ENCODE measurements around the gene FGFRL1.
"Not testable (repeated sequence)": the region's sequence is repeated elsewhere in the genome, so short reads cannot be mapped to it uniquely, and the experiment has no call there.

Gene FGFRL1

DNA sequence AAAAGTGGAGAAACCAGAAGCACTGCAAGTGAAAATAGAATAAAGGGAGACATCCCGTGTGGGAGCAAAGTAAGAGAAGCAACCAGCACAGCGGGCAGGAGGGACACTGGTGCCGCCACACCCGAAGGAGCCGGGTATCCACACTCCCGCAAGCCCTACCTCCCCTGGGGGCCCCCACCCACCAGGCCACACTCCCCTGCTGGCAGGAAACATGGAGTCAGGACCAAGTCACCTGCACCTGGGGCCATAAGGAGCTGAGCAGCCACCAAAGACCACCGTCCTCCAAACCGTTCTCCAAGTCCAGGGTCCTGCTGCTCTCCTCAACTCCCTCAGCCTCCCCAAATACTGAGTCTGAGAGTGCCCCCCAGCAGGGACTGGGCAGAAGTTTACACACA is 30.5 kb downstream of the FGFRL1 start:
- no peak for DNase-seq

DNA sequence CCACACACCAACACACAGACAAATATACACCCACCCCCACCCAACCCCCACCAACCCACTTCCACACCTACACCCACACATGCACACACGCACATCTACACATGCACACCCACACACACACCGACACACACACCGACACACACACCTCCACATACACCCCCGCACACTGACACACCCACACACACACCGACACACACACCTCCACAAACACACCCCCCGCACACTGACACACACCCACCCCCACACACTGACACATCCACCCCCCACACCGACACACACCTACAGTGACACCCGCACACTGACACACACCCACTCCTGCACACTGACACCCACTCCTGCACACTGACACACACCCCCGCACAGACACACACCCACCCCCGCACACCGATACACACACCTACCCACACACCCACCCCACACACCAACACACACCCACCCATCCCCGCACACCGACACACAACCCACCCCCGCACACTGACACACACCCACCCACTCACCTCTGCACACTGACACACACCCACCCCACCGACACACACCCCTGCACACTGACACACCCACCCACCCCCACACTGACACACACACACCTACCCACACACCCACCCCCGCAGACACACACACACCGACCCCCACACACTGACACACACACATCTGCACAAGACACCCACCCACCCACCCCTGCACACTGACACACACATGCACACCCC is 31.1 kb downstream of the FGFRL1 start:
- DNase-seq: no peak

DNA sequence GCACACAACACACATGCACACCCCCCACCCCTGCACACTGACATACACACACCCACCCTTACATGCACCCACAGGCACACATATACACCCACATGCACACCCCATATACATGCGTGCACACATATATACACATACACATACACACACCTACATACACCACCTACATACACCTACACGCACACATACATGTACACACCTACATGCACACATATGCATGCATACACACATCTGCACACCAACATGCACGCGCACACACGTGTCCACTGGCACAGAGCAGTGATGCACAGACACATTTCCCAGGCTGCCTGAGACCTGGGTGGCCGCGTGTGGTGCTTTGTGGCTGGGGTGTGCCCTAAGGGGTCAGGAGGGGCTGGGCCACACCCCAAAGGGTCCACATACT is 31.7 kb downstream of the FGFRL1 start:
- no peak for DNase-seq

DNA sequence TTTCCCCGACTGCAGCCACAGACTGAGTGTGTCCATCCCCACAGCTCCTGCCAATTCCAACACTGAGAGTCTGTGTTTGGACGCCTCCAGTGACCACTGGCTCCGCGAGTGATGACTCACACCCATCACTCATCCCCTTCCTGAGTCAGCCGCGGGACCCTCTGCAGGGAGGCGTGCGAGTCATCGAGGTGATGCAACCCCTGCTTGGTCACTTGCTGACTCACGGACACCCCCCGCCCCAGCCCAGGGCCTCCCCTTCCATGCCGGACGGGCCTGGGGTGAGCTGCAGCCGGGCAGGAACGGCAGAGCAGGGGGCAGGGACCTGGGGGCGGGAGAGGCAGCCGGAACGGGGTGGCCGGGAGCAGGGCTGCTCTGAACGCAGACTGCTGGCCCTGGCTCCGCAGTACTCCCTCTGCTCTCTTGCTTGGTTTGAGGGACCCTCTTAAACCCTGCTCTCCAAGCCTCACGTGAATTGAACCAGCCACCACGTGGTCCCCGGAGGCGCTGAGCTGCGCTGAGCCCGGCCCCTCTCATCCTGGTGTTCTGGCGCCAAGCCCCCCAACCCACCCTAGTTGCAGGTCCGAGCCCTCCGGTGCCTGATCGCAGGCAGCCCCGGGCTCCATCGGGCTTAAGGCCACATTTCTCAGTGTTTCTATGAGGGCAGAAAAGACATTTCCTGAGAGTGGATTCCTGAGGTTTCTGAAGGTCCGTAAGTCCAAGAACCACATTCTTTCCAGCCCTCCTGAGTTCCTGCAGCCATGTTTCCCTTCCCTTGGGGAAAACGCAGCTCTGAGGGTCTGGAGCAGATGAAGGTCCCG is 32.4 kb downstream of the FGFRL1 start:
- no peak for DNase-seq

DNA sequence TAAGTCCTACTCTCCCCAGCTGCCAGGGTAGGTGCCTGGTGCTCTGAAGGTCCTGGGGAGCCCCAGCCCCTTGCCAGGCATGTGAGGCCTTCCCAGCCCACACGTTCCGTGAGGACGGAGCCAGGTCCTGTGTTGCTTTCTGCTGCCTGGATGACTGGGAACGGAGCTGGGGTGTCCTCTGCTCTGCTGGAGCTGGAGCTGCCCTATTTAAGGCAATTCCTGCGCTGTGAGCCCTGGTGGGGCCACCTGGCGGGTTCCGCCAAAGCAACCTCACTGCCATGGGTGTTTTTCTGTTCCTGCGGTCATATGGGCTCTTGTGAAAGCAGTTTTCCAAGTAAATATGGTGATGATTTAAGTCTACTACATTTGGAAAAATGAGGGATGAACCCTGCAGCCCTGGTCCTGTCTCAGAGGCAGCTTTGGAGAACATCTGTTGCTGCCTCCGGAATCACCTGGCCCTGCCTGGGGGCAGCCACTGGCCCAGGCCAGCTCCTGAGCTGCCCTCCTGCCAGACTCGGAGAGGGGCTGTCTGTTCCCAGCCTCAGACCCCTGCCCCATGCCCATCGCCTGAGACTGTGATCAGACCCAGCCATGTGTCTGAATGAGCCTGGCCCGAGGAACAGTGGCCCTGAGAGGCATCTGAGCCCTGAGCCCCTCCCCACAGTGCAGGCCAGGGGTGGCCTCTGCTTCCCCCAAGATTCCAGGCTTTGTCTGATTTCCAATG is 33.2 kb downstream of the FGFRL1 start:
- DNase-seq: no peak

DNA sequence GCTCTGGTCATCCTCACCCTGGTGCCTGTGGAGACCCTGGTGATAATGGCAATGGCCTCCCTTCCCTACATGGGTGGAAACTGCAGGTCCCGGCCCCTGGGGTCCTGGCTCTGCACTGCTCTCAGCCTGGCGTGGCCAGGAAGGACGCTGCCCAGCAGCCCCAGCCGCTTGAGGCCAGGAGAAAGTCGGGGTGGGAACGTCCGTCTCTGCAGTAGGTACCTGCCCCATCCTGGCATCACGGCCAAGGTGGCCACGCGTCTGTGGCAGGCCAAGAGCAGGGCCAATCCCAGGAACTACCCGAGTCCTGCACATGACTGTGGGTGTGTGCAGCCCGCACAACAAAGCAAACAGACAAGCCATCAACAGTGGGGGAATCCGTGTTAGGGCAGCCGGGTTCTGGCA is 33.8 kb downstream of the FGFRL1 start:
- DNase-seq: no peak

DNA sequence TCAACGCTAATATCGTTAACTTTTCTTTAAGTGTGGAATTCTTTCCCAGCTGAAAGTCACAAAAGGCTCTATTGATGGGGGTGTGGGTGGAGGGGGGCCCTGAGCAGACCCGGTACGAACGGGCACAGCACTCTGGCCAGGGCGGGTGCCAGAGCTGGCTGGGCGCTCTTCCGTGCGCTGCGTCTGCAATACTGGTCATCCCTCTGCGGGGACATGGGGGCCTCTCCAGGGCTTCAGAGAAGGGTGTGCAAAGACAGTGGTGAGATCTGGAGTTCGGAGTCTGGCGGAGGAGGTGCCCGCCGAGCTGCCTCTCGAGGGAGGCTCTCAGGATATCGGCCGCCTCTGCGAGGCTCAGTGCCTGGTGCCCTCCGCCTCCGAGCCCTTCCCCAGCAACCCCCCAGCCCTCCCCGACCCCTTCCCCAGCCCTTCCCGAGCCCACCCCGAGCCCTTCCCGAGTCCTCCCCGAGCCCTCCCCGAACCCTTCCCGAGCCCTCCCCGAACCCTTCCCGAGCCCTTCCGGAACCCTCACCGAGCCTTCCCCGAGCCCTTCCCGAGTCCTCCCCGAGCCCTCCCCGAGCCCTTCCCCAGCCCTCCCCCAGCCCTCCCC is 34.3 kb downstream of the FGFRL1 start:
- DNase-seq: no peak

DNA sequence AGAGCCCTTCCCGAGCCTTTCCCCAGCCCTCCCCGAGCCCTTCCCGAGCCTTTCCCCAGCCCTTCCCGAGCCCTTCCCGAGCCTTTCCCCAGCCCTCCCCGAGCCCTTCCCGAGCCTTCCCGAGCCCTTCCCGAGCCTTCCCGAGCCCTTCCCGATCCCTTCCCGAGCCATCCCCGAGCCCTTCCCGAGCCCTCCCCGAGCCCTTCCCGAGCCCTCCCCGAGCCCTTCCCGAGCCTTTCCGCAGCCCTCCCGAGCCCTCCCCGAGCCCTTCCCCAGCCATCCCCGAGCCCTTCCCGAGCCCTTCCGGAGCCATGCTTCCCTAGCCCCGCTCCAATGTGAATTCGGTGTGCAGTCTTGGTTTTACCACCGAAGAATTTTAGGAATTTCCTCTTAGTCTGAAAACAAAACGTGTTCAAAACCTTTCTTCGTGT is 35.2 kb downstream of the FGFRL1 start:
- peak; percentile 26 for DNase-seq

DNA sequence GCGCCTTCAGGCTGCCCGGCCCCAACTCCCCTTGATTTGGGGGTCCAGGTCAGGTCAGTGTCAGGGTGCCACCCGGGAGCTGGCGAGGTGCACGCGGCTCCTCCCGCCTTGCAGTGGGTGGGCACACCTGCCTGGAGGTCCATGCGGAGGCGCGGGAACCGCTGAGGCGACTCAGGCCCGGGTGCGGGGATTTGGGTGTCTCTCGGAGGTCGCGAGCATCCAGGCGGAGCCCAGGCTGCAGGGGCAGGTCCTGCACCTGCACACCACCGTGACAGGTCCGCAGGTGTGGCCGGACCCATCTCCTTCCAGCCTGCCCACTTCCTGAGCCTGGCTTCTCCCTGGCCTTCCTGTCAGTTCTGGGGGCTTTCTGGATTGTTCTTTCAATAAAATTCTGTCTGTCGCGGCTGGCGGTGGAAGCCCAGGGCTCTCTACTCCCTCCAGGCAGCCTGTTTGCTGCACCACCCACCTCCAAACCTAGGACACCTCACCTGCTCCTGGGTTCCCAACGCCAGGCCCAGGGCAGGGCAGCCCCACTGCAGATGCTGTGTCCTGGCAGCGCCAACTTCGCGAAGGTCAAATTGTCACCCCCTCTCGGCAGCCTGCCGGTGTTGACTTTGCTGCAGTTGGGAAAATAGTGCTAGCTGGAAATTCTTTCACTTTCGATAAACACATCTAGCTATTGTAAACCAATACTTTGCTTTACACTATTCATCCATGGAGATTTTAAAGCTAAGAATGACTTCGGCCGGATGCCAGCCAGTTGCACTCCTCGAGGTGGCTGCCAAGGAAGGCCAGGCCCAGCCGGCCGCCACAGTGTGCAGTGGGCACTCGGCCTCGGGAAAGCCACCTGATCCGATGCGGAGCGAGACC is 35.9 kb downstream of the FGFRL1 start:
- no peak for DNase-seq

DNA sequence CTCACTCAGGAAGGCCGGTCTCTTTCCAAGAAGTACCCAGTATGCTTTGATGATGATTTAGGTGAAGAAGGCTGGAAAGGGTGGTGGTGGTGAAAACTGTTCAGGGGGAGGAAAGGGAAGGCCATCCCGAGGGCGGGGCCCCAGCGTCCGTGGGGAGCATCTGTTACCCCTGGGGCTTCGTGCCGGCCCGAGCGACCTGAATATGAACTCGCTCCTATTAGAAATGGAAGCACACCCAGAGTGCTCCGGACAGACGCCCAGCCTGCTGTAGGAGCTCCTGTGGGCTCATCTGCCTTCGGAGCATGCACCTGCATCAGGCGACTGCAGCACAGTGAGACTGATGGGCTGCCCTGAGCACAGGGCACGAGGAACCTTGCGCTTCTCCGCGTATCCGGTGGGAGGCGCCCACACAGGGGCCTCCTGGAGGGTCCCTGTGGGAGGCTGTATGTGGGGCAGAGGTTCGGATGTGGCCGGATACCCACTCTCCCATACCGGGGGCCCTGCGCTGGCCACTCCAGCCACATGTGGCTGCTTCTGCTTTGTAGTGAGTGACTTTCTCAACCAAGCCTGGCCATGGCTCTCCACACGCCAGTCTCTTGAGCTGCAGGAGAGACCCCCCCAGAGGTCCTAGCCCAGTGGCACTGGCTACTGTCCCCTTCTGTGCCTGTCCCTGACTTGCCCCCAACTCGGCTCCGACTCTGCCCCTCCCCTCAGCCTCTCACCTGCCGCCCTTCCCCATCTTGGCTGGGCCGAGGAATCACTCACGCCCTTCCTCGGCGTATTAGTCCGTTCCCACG is 36.7 kb downstream of the FGFRL1 start:
- DNase-seq: no peak

DNA sequence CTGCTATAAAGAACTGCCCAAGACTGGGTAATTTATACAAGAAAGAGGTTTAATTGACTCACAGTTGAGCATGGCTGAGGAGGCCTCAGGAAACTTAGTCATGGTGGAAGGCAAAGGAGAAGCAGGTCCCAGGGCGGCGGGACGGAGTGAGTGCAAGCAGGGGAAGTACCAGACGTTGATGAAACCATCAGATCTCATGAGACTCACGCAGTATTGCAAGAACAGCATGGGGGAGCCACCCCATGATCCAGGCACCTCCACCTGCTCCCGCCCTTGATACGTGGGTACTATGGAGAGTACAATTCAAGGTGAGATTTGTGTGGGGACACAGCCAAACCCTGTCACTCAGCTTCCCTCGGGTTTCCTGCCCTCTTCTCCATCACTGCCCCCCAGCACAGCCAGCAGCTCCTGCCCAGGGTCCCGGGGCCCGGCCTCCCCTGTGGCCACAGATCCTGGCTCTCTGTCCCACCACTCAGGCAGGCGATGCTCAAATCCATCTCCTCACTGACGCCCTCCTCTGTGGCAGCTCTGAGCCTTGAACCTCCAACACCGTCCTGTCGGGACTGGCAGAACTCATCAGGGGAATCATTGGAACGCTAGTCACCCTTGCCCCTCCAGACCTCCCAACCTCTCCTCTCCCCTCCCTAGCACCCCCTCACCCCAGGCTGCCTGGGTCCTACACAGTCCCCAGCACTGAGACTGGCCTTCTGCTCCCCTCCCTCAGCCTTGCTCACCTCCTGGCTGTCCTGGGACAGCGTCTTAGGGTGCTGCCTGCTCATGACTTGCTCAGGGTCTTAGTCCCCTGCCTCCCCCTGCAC is 37.6 kb downstream of the FGFRL1 start:
- DNase-seq: no peak

DNA sequence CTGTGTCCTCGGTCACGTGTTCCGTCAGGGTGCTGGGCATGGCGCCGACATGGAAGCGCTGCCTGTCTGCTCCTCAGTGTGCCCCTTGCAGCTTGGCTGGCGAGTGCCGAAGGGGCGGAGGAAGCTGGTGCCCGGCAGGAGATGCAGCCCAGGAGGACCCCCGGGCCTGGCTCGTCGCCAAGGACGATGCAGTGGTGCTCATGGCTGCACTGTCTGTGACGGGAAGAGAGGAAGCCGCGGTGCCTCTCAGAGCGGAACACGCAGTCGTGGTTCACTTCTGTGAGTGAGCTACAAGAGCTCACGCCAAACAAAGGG is 38.1 kb downstream of the FGFRL1 start:
- DNase-seq: no peak

DNA sequence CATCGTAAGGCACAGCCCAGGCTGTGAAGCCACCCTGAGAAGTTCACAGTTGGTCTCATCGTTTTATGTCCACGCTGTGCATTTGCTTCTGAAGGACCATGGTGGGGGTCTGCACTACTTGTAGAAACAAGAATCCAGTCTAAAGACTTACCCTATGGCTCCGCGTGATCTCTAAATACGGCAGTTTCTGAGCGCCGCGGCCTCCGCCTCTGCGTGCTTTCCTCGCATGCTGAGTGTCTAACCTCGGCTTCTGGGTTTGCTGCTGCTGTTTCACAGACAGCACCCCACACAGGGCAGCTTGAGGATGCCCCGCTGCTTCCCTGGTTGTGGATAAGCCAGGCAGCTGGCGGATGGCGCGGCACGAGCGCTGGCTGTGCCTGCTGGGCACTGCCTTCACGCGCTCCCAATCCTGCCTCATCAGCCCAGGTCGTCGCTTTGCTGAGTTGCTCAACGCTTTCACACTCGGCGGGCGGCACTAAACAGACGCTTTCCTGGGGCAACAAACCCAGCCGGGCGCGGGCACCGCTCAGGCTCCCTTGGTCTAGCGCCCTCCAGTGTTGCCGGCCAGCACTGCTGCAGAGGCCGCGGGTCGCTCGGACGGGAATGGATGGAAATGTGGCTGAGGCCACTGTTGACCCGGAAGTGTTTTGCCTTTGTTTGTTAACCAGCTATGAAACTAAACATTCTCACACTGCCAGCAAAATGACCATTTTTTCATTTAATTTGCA is 39.2 kb downstream of the FGFRL1 start:
- DNase-seq: no peak

DNA sequence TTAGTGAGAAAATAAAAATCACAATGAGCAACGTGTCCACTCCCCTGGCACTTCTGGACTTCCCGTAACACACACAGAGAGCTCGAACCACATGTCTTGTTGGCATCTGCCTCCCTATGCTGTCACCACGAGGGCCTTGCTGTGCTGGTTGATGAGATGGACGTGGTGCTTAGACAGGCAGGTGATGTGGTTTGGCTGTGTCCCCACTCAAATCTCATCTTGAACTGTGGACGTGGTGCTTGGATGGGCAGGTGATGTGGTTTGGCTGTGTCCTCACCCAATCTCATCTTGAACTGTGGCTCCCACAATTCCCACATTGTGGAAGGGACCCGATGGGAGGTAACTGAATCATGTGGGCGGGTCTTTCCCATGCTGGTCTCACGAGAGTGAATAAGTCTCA is 40.0 kb downstream of the FGFRL1 start:
- DNase-seq: no peak

DNA sequence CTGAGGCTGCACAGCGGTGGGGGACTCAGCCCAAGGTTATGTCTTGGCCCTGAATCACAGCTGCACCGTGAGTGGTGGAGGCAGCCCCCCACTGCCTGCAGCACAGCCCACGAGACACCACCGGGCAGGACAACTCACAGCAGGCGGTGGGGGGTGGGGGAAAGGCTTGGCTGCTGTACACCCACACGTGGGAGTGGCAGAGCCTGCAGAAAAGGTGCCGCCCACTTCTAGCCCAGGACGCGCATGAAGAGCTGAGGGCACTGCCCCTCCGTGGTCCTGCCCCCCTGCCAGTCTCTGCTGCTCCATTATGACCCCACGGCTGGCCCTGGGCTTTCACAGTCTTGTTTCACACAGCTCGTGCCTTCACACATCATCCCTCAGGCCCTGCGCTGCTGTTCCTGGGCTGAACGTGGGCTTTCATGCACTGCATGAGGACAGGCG is 40.8 kb downstream of the FGFRL1 start:
- no peak for DNase-seq

DNA sequence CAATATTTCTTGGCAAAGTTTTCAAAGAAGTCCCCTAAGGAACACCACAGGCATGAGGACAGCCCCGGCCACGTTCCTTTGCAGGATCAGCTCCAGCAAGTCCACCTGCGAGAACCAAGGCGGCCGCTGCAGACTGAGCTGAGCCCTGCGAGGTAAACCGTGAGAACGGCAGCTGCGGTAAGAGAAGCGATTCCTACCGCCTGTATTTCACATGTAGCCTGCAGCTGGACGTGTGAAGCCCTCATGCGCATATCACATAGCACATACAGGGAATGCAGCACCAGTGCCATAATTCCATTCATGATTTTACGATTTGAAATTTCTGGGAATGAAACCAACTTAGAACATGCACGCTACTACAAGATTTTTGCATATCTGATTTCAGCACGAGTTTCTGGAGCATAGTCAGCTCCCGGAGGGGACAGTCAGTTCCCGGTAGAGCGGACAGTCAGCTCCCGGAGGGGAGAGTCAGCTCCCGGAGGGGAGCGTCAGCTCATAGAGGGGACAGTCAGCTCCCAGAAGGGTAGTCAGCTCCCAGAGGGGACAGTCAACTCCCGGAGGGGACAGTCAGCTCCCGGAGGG is 41.7 kb downstream of the FGFRL1 start:
- no peak for DNase-seq

DNA sequence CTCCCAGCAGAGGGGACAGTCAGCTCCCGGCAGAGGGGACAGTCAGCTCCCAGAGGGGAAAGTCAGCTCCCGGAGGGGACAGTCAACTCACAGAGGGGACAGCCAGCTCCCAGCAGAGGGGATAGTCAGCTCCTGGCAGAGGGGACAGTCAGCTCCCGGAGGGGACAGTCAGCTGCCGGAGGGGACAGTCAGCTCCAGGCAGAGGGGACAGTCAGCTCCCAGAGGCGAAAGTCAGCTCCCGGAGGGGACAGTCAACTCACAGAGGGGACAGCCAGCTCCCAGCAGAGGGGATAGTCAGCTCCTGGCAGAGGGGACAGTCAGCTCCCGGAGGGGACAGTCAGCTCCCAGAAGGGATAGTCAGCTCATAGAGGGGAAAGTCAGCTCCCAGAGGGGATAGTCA is 42.5 kb downstream of the FGFRL1 start:
- not testable (repeated sequence) for DNase-seq

DNA sequence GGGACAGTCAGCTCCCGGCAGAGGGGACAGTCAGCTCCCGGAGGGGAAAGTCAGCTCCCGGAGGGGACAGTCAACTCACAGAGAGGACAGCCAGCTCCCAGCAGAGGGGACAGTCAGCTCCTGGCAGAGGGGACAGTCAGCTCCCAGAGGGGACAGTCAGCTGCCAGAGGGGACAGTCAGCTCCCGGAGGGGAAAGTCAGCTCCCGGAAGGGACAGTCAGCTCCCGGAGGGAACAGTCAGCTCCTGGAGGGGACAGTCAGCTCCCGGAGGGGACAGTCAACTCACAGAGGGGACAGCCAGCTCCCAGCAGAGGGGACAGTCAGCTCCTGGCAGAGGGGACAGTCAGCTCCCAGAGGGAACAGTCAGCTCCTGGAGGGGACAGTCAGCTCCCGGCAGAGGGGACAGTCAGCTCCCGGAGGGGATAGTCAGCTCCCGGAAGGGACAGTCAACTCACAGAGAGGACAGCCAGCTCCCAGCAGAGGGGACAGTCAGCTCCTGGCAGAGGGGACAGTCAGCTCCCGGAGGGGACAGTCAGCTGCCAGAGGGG is 43.3 kb downstream of the FGFRL1 start:
- DNase-seq: not testable (repeated sequence)

DNA sequence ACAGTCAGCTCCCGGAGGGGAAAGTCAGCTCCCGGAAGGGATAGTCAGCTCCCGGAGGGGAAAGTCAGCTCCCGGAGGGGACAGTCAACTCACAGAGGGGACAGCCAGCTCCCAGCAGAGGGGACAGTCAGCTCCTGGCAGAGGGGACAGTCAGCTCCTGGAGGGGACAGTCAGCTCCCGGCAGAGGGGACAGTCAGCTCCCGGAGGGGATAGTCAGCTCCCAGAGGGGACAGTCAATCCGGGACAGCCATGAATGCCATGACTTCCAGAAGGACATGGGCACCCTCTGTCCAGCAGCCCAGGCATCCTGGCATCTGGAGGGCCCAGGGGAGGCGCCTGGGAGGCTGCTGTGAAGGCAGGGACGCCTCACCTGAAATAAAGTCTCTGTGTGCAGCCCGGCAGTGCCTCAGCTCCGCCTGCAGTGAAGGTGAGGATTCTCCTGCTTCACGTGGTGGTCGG is 43.8 kb downstream of the FGFRL1 start:
- not testable (repeated sequence) for DNase-seq

Measured in NCI-H1105 treated with DMSO at 0.1 percent for 48 hours (cell line).